Pulmonary artery endothelial cell (primary cell): ENCODE measurements around the gene SKAP1. TPM values are rescaled to one million over a fixed set of nuclear protein-coding genes. Genes with fewer than 3 reads are reported as not detected.
"Not testable (repeated sequence)": the region's sequence is repeated elsewhere in the genome, so short reads cannot be mapped to it uniquely, and the experiment has no call there.

Experiments used
- DNase-seq: peaks from one replicate; pipeline ENCODE4 v3.0.0-alpha.2; 2011; ENCODE audit warnings: low read depth, low spot score
- total RNA-seq: library from RNA; depleted of rRNA; stranded (reverse); fragments of >200 nt; gene quantifications from 2 replicates; pipeline ENCODE4 v1.2.3, GENCODE V29; 2014

SKAP1 gene
- total RNA-seq, 1 donor from 2014 or later: not detected

DNA sequence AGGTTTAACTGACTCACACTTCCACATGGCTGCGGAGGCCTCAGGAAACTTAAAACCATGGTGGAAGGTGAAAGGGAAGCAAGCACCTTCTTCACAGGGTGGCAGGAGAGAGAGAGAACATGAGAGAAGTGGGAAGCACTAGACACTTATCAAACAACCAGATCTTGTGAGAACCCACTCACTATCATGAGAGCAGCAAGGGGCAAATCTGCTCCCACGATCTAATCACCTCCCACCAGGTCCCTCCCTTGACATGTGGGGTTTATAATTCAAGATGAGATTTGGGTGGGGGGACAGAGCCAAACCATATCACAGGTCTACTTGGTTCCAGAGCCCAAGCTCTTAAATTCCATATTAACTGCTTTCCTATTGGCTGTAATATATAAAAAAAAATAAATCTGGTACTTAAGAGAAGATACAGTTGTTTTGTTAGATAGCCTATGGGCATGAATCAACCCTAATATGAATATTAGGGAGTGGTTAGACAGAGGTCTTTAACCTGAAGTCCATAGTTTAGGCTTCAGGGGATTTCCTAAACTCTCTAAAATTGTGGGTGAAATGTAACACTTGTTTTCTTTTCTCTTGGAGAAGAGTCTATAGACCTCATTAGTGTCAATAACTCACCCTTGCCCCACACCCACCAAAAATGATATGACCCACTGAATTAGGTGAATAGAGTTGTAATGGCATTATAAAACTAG, 56.7 kb downstream of the SKAP1 start:
- no peak for DNase-seq

DNA sequence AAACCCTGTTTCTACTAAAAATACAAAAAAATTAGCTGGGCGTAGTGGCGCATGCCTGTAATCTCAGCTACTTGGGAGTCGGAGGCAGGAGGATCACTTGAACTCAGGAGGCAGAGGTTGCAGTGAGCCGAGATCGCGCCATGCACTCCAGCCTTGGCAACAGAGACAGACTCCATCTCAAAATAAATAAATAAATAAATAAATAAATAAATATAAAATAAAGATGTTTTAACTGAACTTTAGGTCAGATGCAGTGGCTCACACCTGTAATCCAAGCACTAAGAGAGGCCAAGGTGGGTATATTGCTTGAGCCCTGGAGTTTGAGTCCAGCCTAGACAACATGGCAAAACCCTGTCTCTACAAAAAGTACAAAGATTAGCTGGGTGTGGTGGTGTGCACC, 61.0 kb downstream of the SKAP1 start:
- DNase-seq: not testable (repeated sequence)

GRCh38 chr17:48368352-48368908, 61.6 kb downstream of the SKAP1 start:
- no peak for DNase-seq

GRCh38 chr17:48363161-48363560, 66.9 kb downstream of the SKAP1 start:
- DNase-seq: no peak

- DNase-seq: not testable (repeated sequence)
These were observed 69.0 kb downstream of the SKAP1 start for GRCh38 chr17:48360861-48361633.

GRCh38 chr17:48357779-48358602, 72.0 kb downstream of the SKAP1 start:
- no peak for DNase-seq

GRCh38 chr17:48356866-48357265, 73.1 kb downstream of the SKAP1 start:
- DNase-seq: no peak

- DNase-seq: no peak
These were observed 77.4 kb downstream of the SKAP1 start for GRCh38 chr17:48352630-48353029.

- peak; percentile 2 for DNase-seq
These were observed 78.1 kb downstream of the SKAP1 start for GRCh38 chr17:48351911-48352332.

- DNase-seq: no peak
These were observed 81.7 kb downstream of the SKAP1 start for GRCh38 chr17:48348352-48348751.

- DNase-seq: no peak
These were observed 82.8 kb downstream of the SKAP1 start for GRCh38 chr17:48347177-48347576.

- DNase-seq: no peak
These were observed 85.8 kb downstream of the SKAP1 start for GRCh38 chr17:48344251-48344650.

DNA sequence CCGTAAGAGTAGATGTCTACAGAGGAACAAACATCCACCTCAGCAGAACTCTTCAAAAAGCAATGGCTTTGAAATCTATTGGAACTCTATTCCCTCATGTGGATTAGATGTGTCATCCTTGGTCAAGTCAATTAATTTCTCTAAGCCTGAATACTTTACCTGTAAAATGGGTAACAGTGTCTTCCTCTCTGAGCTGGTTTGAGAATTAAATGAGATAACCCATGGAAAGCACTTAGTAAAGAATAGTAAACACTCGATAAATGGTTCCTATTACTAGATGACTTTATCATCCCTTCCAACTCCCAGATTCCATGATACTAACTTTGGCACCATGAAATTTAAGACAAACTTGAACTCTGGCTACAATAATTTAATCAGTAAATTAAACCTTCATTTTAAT, 89.1 kb downstream of the SKAP1 start:
- DNase-seq: no peak

- no peak for DNase-seq
These were observed 91.3 kb downstream of the SKAP1 start for GRCh38 chr17:48338720-48339119.

DNA sequence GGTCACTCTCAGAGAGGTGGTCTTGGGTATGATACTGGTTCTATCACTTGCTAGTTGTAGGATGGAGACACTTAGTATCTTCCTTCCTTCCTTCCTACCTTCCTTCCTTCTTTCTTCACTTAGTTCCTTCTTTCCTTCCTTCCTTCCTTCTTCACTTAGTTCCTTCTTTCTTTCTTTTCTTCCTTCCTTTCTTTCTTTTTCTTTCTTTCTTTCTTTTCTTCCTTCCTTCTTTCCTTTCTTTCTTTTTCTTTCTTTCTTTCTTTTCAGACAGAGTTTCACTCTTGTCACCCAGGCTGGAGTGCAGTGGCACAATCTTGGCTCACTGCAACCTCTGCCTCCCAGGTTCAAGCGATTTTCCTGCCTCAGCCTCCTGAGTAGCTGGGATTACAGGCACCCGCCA, 92.1 kb downstream of the SKAP1 start:
- DNase-seq: not testable (repeated sequence)

- no peak for DNase-seq
These were observed 93.0 kb downstream of the SKAP1 start for GRCh38 chr17:48336986-48337385.

GRCh38 chr17:48335858-48336500, 94.0 kb downstream of the SKAP1 start:
- DNase-seq: peak; percentile 3

GRCh38 chr17:48335146-48335784, 94.7 kb downstream of the SKAP1 start:
- DNase-seq: no peak

DNA sequence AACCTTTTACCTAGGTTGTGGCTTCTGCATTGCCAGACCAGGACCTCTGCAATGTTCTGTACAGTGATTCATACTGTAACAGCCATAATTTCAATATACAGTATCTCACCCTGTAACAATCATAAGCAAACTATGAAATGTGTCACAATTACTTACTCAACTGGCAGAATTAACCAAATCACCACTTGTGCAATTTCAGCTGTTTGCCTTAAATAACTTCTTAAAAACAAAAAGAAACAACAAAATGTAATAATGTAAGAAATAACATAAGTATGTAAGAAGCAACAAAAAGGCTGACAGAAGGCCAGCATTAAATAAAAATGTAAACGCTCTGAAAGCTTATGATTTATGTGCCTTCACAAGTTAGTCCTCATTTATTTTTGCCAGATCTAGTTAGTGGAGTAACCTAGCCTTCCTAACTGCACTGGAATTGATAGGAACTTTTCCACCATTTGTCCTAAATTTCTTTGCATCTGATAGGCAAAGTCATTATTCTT, 96.9 kb downstream of the SKAP1 start:
- DNase-seq: no peak

DNA sequence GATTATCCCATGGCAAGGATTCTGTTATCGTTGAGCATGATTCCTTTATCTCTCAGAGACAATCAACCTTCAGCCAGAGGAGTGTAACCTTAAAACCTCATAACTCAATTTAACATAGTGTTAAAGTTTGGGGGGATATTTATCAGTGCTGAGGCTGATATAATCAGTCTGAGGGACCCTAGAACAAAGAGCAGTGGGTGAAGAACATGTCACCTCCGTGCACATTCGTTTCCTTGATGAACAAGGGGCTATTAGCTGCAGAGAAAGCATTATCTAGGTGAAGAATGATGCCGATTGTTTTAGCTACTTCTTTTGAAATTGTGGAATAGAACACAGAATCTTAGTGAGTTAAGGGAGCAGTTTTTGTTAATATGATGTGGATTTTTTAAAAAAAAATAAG, 99.1 kb downstream of the SKAP1 start:
- DNase-seq: no peak
